Suppressor macrophage treated with lipopolysaccharide for 1 hour (primary cell): ENCODE measurements around the gene PRMT7.
A peak's percentile ranks its signal among the peaks of the same experiment; 100 is the strongest.
"Not testable (repeated sequence)": the region's sequence is repeated elsewhere in the genome, so short reads cannot be mapped to it uniquely, and the experiment has no call there.

Source experiments
- DNase-seq, 3 donors: peaks; one replicate each; pipeline ENCODE4 v3.0.0-alpha.2; 2020 to 2022

Gene PRMT7

DNA sequence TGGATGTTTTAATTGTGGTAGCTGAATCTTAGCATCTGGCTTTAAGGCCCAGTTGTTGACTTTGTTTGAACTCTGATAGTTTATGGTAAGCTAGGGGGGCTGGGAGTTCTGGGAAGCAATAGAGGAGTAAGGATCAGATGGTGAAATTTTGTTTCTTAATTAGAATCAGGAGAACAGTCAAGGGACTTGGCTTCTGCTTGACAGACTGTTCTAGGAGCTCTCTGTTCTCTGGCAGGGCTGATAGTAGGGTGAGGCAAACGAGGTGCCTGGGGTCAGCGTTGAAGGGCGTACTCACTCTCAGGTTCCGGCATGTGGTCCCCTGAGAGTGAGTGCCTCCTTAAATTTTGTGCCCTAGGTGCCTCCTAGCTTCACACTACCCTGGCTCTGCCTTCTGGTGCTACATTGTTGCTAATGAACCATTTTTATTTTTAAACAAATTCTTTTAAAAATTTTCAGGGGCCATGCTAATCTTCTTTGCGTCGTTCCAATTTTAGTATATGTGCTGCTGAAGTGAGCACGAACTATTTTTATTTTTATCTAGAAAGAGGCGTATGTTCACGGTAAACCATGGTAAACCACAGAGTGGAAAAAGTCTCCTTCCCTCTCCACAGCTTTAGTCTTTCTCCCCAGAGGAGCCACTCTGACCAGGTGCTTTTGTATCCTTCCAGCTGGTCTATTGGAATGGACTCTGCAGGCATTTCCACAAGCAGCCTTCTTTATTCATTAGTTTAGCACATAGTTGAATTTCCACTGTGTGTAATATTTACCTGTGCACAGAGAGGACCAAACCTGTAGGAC, 26.8 kb upstream of the PRMT7 start:
- DNase-seq: no peak

DNA sequence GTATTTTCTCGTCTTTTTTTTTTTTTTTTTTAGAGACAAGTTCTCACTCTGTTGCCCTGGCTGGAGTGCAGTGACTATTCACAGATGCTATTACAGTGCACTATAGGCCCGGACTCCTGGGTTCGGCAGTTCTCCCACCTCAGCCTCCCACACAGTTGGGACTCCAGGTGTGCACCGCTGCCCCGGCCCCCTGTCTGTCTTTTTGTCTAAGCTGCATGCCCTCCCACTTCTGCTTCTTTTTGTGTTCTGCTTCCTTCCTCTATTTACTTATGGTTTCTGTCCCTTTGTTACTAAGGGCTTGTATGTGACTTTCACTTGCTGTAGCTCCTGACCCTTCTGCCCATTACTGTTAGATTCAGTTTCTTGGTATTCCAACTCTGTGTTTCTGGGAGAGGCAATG, 26.0 kb upstream of the PRMT7 start:
- peak; percentile 40 to 58 (median 53) for DNase-seq

- DNase-seq: no peak
Measured at GRCh38 chr16:68285683-68286082, 25.1 kb upstream of the PRMT7 start.

DNA sequence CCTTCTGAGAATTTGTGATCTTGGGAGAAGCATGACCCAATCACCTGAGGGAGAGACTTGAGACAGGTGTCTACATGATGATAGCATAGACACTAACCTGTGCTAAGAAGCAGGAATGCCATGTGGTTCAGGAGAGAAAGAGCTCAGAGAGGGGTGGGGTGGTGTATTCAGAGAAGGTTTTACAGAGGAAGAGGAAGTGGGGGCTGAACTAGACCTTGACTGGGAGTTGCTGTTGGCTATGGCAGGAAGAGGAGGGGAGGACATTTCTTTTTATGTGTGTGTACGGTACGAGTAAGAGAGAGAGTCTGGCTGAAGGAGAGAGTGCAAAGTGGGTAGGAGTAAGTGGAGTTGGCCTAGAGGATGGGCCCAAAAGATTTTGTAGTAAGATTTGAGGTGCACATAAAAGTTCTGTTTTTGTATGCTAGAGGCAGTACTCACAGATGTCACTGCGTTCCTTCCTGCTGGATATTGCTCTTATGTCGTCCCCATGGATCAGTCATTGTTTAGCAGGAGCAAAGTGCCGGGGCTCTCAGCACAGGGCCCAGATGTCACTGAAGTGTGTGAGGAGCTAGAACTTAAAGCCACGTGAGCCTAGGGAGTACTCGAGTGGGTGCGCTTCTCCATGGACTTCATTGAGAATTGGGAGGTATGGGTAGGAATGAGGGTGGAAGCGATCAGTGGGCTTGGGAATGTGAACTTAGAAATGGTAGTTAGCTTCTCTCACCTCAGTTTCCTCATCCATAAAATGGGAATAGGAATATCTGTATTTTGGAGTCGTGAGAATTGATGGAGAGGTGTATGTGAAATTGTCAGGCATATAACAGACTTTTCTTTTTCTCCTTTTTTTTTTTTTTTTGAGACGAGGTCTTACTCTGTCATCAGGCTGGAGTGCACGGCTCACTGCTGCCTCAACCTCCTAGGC, 24.4 kb upstream of the PRMT7 start:
- peak; percentile 36 to 43 (median 37) for DNase-seq

GRCh38 chr16:68287276-68288251, 23.3 kb upstream of the PRMT7 start:
- DNase-seq: peak; percentile 64 to 69 (median 69)

DNA sequence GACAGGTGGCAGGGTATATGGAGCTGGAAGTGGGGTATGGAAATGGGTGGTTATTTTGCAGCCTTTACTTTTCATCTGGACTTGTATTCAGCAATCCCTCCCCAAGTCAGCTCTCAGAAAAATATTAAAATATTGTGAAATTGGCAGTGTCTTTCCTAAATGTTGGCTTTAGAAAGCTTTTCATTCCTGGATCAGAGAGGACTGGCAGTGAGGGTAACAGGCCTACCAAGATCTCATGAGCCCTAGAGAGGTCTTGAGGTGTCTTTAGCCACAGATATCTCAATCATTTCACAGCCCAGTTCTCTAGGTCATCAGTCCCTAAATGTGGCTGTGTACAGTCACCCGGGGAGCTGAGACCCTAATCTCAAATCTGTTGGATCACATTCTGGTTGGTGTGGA, 22.6 kb upstream of the PRMT7 start:
- no peak for DNase-seq

DNA sequence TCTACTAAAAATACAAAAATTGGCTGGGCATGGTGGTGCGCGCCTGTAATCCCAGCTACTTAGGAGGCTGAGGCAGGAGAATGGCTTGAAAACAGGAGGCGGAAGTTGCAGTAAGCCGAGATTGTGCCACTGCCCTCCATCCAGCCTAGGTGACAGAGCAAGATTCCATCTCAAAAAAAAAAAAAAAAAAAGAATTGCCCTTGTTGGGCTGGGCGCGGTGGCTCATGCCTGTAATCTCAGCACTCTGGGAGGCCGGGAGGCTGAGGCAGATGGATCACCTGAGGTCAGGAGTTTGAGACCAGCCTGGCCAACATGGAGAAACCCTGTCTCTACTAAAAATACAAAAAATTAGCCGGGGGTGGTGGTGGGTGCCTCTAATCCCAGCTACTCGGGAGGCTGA, 22.0 kb upstream of the PRMT7 start:
- not testable (repeated sequence) for DNase-seq

- no peak for DNase-seq
Measured at GRCh38 chr16:68289202-68289601, 21.6 kb upstream of the PRMT7 start.

DNA sequence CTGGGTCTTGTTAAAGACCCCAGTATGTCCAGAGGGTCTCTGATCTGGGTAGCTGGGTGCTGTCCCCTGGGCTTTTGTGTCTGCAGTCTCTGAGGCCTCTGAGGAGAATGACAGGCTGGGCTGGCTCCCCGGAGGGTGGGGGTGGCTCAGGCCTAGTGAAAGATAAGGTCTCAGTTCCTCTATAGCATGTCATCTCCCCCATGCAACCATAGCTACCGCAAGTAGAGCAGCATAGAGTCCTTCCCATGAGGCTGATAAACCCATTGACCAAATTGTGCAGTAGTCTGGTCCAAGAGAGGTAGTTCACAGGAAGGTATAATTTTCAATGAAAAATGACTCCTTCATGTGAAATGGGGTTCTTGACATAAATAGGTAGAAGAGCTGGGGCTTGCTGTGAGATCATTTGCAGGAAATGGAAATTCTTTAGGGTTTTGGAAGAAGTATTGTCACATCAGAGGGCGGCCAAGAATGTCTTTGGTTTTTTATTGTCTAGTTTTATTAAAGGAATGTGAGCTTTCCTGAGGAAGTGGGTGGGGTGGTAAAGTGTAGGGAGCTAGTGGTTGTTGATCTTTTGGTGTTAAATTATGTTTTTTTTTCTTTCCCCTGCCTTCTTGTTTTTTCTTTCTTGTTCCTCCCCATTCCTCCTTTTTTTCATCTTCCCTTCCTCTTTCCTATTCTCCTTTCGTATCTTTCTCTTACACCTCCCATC, 21.0 kb upstream of the PRMT7 start:
- peak; percentile 28 to 35 (median 30) for DNase-seq

DNA sequence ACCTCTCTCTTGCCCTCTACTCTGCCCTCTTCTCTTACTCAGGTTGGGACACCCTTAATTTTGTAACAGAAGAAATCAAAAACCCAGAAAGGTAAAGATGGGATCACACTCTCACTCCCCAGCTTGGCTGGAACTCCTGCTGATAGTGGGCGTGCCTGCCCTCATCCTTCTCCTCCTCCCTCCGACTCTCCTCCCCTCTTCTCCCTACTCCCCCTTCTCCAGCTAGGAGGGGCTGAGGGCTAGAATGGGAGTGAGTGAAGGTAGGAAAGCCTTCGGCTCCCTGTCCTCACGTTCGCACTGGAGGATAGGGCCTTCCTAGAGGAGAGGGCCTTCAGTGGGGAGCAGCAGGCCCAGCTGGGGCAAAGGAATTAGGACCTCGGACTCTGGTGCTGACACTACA, 20.4 kb upstream of the PRMT7 start:
- DNase-seq: no peak

DNA sequence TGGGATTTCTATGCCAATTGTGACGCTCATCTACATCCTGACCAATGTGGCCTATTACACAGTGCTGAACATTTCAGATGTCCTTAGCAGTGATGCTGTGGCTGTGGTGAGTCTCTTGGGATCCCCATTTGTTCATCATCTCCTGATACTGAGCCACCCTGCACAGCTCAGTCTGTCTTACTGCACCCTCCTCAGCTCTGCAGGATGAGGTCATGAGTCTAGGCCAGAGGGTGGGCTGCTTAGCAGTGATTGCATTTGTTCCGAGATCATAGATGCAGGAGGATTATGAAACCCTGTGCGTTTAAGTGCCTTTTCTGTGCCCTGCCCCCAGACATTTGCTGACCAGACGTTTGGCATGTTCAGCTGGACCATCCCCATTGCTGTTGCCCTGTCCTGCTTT, 19.6 kb upstream of the PRMT7 start:
- DNase-seq: peak in 1 of 3 donors; percentile 44

DNA sequence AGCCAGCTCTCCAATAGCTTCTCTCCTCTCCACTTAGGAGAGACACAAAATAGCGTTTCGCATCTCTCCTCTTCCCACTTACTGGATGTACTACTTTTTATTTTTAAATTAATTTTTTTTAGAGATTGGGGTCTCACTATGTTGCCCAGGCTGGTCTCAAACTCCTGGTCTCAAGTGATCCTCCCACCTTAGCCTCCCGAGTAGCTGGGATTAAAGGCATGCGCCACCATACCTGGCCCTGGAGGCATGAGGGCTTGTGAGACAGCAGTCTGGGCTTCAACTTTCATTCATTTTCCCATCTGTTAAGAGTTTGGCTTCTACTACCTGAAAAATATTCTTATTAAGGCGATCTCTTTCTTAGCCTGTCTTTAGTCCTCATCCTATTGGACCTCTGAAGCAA, 18.4 kb upstream of the PRMT7 start:
- DNase-seq: no peak

DNA sequence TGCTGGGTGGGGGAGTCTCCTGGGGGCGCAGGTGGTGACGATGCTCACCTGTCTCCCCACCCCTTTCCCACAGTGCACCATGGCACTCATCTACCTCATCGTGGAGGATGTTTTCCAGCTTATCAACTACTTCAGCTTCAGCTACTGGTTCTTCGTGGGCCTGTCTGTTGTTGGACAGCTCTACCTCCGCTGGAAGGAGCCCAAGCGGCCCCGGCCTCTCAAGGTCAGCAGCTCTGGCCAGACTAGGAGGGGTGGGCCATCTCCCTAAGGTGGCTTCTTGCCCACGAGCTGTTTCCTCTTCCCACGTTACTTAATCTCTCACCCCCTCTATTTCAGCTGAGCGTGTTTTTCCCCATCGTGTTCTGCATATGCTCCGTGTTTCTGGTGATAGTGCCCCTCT, 14.5 kb upstream of the PRMT7 start:
- DNase-seq: no peak

- peak; percentile 59 to 73 (median 60) for DNase-seq
Measured at GRCh38 chr16:68296693-68297092, 14.1 kb upstream of the PRMT7 start.

DNA sequence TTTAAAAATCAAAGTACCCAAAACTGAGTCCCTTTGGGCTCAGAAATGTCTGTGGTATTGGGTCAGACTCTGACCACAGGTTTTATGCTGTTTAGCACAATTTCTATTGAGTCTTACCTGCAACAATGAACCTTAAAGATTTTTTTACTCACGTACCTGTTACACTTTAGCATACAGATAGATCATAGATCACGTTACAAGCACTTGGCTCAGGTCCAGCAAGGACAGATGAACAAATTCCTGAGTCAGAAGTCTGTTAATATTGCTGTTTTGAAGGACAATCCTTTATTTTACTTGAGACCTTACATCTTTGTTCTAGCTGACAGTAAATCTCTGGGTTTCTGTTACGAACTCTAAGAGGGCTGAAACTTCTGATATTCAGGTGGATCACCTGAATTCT, 12.9 kb upstream of the PRMT7 start:
- DNase-seq: no peak

- no peak for DNase-seq
Measured at GRCh38 chr16:68298312-68298711, 12.5 kb upstream of the PRMT7 start.

DNA sequence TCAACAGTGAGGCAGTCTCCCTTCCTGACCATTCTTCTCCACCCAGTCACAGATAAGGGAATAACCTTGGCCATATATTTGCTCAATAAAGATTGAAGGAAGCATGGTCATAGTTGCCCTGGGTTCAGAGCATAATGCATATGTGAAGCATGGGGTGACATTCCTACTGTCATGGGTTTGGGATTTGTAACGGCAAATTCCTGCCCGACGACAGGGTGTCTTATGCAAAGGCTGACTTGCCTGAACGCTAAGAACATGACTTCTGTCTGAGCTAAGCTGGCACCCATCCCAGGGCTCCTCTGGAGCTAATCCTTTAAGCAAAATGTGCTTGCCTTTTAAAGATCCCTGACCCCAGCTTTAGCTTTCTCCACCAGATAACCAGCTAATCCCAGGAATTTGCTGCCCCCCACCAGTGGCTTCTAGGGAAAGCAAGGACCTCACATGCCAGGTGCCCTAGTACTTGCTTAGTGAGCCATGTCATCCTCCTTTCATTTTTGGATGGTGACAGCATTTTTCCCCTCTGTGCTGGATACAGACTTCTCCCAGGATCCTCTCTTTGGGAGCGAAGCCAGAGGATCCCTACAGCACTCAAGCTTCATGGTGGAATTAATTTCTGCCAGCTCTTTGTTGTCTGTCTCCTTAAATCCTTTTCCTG, 11.8 kb upstream of the PRMT7 start:
- DNase-seq: no peak

- DNase-seq: no peak
Measured at GRCh38 chr16:68299571-68300453, 11.0 kb upstream of the PRMT7 start.

GRCh38 chr16:68300734-68301459, 9.9 kb upstream of the PRMT7 start:
- no peak for DNase-seq

- DNase-seq: no peak
Measured at GRCh38 chr16:68306633-68307032, 4.2 kb upstream of the PRMT7 start.
